ENCODE data around the gene NCKIPSD.

NCKIPSD gene

DNA sequence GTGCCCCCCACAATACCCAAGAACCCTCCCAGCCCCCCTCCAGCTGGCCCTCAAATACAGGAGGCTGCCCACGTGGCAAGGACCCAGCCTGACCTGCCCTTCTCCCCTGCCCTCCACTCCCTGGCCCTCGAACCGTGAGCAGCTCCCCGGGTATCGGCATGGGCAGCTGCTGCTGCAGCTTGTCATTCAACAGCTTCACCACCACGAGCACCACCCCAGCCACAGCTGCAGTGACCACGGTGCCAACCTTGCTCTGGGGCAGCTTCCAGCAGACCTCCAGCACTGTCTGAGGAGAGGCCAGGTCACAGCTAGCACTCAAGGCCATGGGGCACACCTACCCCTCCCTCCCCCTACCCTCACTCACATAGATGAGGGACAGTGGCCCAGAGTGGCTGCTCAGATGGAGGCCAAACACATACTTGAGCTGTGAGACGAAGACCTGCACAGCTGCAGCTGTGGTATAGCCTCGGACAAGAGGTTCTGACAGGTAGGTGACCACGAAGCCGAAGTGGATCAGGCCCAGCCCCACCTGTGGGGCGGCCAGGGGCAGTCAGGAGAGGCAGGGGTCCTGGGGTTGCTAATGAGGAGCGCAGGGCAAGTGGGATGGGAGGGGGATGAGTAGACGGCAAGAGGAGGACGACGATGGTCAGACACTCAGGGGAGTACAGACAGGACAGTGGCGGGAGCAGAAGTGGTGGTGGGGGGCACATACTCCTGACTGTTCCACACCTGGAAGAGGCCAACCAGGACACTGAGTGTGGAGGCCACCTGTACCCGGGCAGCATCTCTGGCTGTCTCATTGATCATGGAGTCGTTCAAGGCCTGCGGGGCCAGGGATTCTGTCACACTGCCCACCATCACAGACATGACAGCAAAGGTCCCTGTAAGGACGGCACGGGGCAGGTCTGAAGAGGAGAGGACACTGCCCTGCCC, 53.9 kb downstream of the NCKIPSD start:
- TF ChIP-seq, protein P1, sequence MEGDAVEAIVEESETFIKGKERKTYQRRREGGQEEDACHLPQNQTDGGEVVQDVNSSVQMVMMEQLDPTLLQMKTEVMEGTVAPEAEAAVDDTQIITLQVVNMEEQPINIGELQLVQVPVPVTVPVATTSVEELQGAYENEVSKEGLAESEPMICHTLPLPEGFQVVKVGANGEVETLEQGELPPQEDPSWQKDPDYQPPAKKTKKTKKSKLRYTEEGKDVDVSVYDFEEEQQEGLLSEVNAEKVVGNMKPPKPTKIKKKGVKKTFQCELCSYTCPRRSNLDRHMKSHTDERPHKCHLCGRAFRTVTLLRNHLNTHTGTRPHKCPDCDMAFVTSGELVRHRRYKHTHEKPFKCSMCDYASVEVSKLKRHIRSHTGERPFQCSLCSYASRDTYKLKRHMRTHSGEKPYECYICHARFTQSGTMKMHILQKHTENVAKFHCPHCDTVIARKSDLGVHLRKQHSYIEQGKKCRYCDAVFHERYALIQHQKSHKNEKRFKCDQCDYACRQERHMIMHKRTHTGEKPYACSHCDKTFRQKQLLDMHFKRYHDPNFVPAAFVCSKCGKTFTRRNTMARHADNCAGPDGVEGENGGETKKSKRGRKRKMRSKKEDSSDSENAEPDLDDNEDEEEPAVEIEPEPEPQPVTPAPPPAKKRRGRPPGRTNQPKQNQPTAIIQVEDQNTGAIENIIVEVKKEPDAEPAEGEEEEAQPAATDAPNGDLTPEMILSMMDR (IDR thresholded peaks at IDR 0.05; ENCODE audit: extremely low read depth, missing control alignments), result no peak
- DNase-seq (ENCODE audit: low spot score), result no peak

DNA sequence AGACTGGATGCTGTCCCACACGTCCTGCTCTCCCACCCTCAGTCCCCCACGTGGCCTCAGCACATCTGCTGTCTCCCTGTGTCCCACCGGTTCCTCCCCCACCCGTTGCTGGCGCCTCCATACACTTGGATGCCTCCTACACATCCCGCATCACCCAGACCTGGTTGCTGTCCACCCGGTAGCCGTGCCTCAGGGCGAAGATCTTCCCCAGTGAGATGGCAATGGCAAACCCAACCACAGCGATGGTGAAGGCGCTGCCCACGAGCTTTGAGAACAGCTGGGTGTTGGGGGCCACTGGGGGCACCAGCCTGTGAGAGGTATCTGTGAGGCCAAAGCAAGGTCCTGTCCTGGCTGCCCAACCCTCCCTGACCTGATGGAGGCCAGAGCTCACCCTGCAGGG, 54.9 kb downstream of the NCKIPSD start:
- DNase-seq (ENCODE audit: low spot score), result no peak
- TF ChIP-seq, protein P1 (IDR thresholded peaks at IDR 0.05; ENCODE audit: extremely low read depth, missing control alignments), result no peak

DNA sequence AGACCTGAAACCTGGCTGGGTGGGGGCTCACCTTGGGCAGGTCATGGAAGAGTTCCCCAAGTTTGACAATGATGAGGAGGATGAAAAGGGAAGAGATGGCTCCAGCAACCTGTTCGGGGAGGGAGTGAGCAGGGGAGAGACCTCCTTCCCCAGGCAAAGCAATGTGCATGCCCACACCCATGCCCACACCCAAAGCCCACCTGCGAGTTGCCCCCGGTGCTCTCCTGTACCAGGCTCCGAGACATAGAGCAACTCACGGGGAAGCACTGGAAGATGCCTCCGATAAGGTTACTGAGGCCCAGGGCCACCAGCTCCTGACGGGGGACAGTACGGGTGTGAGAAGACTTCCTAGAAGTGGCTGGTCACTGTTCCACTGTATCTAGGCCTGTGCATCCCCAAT, 55.3 kb downstream of the NCKIPSD start:
- DNase-seq (ENCODE audit: low spot score), result no peak
- TF ChIP-seq, protein P1 (IDR thresholded peaks at IDR 0.05; ENCODE audit: extremely low read depth, missing control alignments), result no peak

DNA sequence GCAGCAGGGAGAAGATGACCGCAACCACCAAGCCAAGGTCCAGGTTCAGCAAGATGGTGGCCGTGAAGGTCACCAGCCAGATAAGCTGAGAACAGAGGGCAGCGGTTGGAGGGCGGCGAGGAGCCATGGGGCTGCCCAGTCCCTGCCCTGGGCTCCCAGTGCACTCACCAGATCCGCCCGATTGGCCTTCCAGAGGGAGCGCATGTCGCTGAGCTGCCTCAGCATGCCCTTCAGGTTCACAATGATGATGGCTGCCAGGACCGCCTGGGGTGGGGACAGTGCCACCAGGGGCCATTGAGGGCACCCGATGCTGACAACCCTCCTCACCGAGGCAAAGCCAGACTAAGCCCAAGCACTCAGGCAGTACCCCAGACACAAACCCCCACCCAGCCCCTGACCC, 55.8 kb downstream of the NCKIPSD start:
- TF ChIP-seq, protein P1 (IDR thresholded peaks at IDR 0.05; ENCODE audit: extremely low read depth, missing control alignments), result no peak
- DNase-seq (ENCODE audit: low spot score), result no peak

DNA sequence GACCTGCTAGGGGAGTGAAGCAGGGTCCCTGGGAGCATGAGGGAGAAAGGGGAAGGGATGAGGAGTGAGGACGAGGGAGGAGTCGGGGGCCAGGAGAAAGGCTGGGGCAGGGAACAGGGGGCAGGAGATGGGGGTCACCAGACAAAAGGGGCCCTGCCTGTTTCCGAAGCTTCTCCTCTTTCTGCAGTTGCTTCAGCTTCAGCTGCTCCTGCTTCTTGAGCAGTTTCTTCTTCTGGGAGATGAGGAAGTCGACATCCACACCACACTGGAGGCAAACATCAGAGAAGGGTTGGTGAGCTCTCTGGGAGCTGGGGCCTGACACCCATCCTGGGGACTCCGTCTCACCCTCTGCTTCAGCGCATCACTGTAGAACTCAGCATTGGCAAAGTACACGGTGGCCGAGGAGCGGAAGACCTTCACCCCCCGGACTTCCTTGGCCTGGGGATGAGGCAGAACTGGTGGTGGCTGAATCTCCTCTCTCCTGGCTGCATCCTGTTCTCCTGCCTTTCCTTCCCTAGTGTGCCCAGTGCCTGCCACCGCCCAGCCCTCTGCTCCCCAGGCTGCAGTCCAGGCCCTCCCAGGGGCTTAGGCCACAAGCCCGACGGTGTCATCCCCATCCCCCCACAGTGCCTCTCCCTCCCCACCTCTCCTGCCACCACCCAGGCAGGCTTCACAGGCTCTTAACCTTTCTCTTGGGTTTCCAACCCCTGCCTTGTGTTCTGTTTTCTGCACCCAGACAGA, 57.3 kb downstream of the NCKIPSD start:
- no peak for DNase-seq (ENCODE audit: low spot score)
- TF ChIP-seq, protein P1 (IDR thresholded peaks at IDR 0.05; ENCODE audit: extremely low read depth, missing control alignments), result no peak

DNA sequence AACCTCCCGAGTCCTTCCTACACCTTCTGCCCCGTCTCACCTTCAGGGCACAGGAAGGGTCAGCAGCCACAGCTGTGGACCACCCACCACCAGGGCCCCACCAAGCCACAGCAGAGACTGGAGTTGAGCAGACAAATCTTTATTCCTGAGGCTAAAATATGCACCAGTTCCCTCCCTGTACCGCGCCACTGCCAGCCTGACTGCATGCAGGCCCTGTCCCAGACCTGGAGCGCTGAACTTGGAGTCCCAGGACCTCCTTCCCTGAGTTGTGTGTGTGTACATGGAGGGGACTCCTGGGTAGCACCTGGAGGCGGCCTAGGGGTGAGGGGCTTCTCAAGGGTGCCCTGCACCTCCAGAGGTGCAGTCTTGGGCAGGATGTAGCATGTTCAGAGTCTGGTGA, 60.1 kb downstream of the NCKIPSD start:
- no peak for DNase-seq (ENCODE audit: low spot score)
- TF ChIP-seq, protein P1 (IDR thresholded peaks at IDR 0.05; ENCODE audit: extremely low read depth, missing control alignments), result no peak

DNA sequence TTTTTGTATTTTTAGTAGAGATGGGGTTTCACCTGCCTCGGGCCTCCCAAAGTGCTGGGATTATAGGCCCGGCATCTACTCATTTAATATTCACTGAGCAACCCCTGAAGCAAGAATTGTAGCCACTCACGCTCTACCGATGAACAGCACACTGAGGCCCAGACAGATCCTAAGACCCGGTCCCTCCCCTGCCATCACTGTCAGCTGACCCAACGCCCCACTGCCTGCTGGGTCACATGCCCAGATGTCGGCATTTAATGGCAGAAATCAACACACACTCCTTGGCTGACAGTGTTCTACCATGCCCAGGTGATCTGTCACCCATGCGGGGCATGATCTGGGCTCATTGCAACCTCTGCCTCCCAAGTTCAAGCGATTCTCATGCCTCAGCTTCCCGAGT, 60.9 kb downstream of the NCKIPSD start:
- TF ChIP-seq, protein P1 (IDR thresholded peaks at IDR 0.05; ENCODE audit: extremely low read depth, missing control alignments), result no peak
- DNase-seq (ENCODE audit: low spot score), result no peak

All from GM20000 (cell line).